DND-41 (cell line): ENCODE measurements around the gene CDCP1.

Experiments used
- ATAC-seq: fragments of 200-7000 bp; cut with Tn5 transposase; 3 replicates; pipeline ENCODE4 v1.9.1; 2021; ENCODE audit warnings: low read depth; ENCODE audit not compliant: insufficient read depth
- DNase-seq: peaks from one replicate; pipeline ENCODE4 v3.0.0-alpha.2; 2020
- H2AFZ ChIP-seq: 2 replicates; pipeline ENCODE4 v1.6.0; 2012; ENCODE audit warnings: low read depth, low read length
- H3K27ac ChIP-seq: 2 replicates; pipeline ENCODE4 v1.5.1; 2012; ENCODE audit warnings: low read length, inconsistent platforms
- H3K27me3 ChIP-seq: fragments of 200-600 bp; sonication (generic); 2 replicates; pipeline ENCODE4 v1.6.0; 2012; ENCODE audit warnings: low read length, mild to moderate bottlenecking, inconsistent platforms; ENCODE audit not compliant: insufficient read depth, poor library complexity
- H3K36me3 ChIP-seq: 2 replicates; pipeline ENCODE4 v1.5.1; 2012; ENCODE audit warnings: low read length, inconsistent platforms; ENCODE audit not compliant: insufficient read depth
- H3K4me1 ChIP-seq: 2 replicates; pipeline ENCODE4 v1.5.1; 2012; ENCODE audit warnings: mild to moderate bottlenecking, low read length; ENCODE audit not compliant: insufficient read depth
- H3K4me2 ChIP-seq: 2 replicates; pipeline ENCODE4 v1.6.0; 2012; ENCODE audit warnings: mild to moderate bottlenecking, moderate library complexity, low read length, inconsistent platforms; ENCODE audit not compliant: insufficient read depth
- H3K4me3 ChIP-seq, 2 experiments: fragments of 200-600 bp in 1 of 2; shearing (Covaris generic) in 1 of 2; 2 replicates each; pipeline ENCODE4 v1.5.1; 2012 to 2016; ENCODE audit warnings: inconsistent platforms in 2 of 2, low read length in 2 of 2, mild to moderate bottlenecking in 2 of 2, low read depth in 1 of 2, moderate library complexity in 1 of 2
- H3K79me2 ChIP-seq: 2 replicates; pipeline ENCODE4 v1.6.0; 2012; ENCODE audit warnings: low read length, inconsistent platforms; ENCODE audit not compliant: insufficient read depth
- H3K9ac ChIP-seq: 2 replicates; pipeline ENCODE4 v1.6.0; 2012; ENCODE audit warnings: low read depth, mild to moderate bottlenecking, inconsistent platforms, low read length, moderate library complexity
- H3K9me3 ChIP-seq: 2 replicates; pipeline ENCODE4 v1.5.1; 2012; ENCODE audit warnings: low read length, moderate library complexity, mild to moderate bottlenecking, inconsistent platforms; ENCODE audit not compliant: insufficient read depth, severe bottlenecking
- H4K20me1 ChIP-seq: 2 replicates; pipeline ENCODE4 v1.6.0; 2012; ENCODE audit warnings: low read length; ENCODE audit not compliant: insufficient read depth
- CTCF ChIP-seq: IDR thresholded peaks from 2 replicates; pipeline ENCODE4 v1.5.1; 2012; ENCODE audit warnings: borderline replicate concordance, low read length, moderate library complexity, mild to moderate bottlenecking; ENCODE audit not compliant: poor library complexity, severe bottlenecking; ENCODE audit errors: extremely low read depth
- EZH2 ChIP-seq: IDR thresholded peaks from 3 replicates; pipeline ENCODE4 v1.6.1; 2012; ENCODE audit warnings: borderline replicate concordance, low read depth, mild to moderate bottlenecking, moderate library complexity, low read length, inconsistent platforms; ENCODE audit not compliant: severe bottlenecking

CDCP1 gene

GRCh38 chr3:45035441-45036301, 110.5 kb downstream of the CDCP1 start:
- Histone ChIP-seq H3K9ac (peak overlapping the region; percentile 13; the same call in 1 of the 2 replicates), H3K27ac (peak overlapping the region; percentile 61), H3K4me3 (no peak overlapping the region), H4K20me1 (no peaks in the 10 kb centered on the region), H3K9me3 (no peaks in the 10 kb centered on the region), H3K36me3 (no peaks in the 10 kb centered on the region), H3K4me1 (peaks cover 24% of the 10 kb centered on the region), H3K79me2 (no peaks in the 10 kb centered on the region), H3K4me2 (peak overlapping the region; percentile 14; the same call in 1 of the 2 replicates), H2AFZ (no peak overlapping the region), H3K27me3 (no peaks in the 10 kb centered on the region)
- TF ChIP-seq EZH2 (no peak), CTCF (no peak)
- no peak for DNase-seq
- no peak for ATAC-seq

GRCh38 chr3:45034612-45035252, 111.4 kb downstream of the CDCP1 start:
- peak; percentile 82 for ATAC-seq
- Histone ChIP-seq H3K27ac (peak overlapping the region; percentile 61), H3K9ac (peak overlapping the region; percentile 13; the same call in 1 of the 2 replicates), H3K79me2 (no peaks in the 10 kb centered on the region), H3K4me1 (peaks cover 24% of the 10 kb centered on the region), H3K27me3 (no peaks in the 10 kb centered on the region), H3K4me3 (no peak overlapping the region), H4K20me1 (no peaks in the 10 kb centered on the region), H3K36me3 (no peaks in the 10 kb centered on the region), H3K9me3 (no peaks in the 10 kb centered on the region), H3K4me2 (peak overlapping the region; percentile 14; the same call in 1 of the 2 replicates), H2AFZ (no peak overlapping the region)
- DNase-seq = peak; percentile 87
- TF ChIP-seq EZH2 = no peak
- TF ChIP-seq CTCF = no peak

GRCh38 chr3:45033791-45034190, 112.4 kb downstream of the CDCP1 start:
- no peak overlapping the region for H3K4me3 ChIP-seq
- TF ChIP-seq CTCF (no peak), EZH2 (no peak)
- H4K20me1 ChIP-seq = no peaks in the 10 kb centered on the region
- no peaks in the 10 kb centered on the region for H3K9me3 ChIP-seq
- peak overlapping the region; percentile 61; the same call in 1 of the 2 replicates for H3K27ac ChIP-seq
- ATAC-seq (no peak), DNase-seq (no peak)
- no peak overlapping the region for H3K9ac ChIP-seq
- H3K79me2 ChIP-seq = no peaks in the 10 kb centered on the region
- H3K4me2 ChIP-seq = no peak overlapping the region
- peaks cover 24% of the 10 kb centered on the region for H3K4me1 ChIP-seq
- no peak overlapping the region for H2AFZ ChIP-seq
- no peaks in the 10 kb centered on the region for H3K36me3 ChIP-seq
- H3K27me3 ChIP-seq = no peaks in the 10 kb centered on the region
